Measurements from ENCODE around the gene ATIC.

Gene ATIC

DNA sequence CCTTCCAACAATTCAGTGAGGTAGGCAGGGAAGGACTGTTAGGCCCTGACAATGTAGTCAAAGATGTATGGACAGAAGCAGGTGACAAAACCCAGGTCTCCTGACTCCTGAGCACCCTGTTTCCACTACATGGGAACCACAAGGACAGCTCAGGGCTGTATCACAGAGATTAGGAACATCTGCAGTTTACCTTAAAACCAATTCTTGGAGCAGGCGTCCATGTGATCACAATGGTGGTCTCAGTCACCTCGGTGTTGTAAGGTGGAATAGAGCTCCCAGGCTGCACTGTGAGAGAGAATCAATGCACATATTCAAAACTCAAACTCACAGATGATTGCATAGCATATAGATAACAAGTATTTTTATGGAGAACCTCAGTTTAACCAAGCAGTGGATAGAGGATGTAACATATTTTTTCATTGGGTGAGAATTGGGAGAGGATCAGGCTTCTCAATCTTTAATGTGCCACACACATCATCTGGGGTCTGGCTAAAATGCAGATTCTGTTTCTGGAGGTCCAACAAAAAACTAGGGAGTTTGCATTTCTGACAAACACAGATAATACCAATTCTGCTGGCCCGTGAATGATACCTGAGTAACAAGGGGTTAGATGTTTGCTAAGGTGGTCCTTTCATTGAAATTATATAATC is 87.3 kb downstream of the ATIC start:
- DNase-seq (ENCODE audit: low spot score) = no peak

Measured in COLO829 (cell line).